Germinal center (tissue), 1 donor: ENCODE data around the gene ERV3-1.
"Not testable (repeated sequence)": the region's sequence is repeated elsewhere in the genome, so short reads cannot be mapped to it uniquely, and the experiment has no call there.

ENCODE experiments used
- DNase-seq: peaks from one replicate; pipeline ENCODE4 v3.0.0; 2012; ENCODE audit warnings: mixed read lengths, low spot score

ERV3-1 gene, protein sequence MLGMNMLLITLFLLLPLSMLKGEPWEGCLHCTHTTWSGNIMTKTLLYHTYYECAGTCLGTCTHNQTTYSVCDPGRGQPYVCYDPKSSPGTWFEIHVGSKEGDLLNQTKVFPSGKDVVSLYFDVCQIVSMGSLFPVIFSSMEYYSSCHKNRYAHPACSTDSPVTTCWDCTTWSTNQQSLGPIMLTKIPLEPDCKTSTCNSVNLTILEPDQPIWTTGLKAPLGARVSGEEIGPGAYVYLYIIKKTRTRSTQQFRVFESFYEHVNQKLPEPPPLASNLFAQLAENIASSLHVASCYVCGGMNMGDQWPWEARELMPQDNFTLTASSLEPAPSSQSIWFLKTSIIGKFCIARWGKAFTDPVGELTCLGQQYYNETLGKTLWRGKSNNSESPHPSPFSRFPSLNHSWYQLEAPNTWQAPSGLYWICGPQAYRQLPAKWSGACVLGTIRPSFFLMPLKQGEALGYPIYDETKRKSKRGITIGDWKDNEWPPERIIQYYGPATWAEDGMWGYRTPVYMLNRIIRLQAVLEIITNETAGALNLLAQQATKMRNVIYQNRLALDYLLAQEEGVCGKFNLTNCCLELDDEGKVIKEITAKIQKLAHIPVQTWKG

DNA sequence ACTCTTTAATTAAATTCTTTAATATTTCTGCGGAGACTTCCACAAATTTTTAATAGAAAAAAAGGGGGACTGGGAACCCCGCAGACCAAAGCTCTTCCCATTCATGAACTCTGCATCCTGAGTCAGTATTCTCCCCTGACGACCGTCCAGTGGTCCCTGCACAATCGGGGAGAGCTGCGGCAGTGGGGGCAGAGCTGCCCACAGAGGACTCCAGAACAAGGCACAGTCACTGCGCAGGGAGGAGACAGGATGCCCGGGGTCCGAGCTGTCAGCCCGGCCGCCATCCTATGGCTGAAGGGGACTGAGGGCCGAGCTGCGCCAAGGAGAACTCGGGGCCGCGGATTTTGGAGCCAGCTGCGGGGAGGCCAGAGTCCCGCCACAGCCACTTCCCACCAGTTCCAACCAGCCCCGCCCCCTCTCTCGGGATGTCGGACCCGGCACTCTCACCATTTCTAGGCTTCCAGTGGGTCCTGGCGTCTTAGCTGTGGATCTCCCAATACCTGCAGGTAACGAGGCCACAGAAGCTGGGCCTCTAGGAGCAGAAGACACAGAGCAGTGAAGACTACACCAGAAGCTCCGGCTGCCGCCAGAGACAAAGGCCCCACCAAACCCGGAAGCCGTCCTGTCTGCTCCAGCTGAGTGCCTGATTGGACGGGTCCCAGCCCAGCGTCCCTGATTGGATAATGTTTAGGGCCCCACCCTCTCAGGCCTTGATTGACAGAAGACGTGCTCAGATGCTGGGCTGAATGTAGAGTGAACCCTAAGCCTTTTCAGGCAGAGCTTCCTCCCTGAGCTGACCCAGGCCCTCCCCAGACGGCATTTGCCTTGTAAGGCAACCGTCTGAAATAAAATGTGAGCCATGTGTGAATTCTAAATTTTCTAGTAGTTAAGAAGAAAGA lies at the start of gene ERV3-1:
Gene ERV3-1, minus strand, starts transcription at position 594 of the 899 bp plus-strand sequence. CDS start 13,661 bp downstream, outside the sequence.
- DNase-seq, result peak; percentile 97

DNA sequence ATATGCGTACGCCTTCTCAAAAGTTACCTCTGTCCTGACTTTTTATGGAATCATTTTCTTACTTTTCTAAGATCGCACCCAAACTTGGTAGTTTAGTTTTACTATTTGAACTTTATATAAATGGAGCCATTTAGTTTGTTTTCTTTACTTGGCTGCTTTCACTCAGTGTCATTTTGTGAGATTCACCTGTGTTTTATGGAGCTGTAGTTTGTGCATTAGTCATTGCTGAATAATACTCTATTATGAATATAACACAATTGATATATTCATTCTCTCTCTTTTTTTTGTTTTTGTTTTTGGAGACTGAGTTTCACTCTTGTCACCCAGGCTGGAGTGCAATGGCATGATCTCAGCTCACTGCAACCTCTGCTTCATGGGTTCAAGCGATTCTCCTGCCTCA lies 49.3 kb upstream of the ERV3-1 start:
- not testable (repeated sequence) for DNase-seq

DNA sequence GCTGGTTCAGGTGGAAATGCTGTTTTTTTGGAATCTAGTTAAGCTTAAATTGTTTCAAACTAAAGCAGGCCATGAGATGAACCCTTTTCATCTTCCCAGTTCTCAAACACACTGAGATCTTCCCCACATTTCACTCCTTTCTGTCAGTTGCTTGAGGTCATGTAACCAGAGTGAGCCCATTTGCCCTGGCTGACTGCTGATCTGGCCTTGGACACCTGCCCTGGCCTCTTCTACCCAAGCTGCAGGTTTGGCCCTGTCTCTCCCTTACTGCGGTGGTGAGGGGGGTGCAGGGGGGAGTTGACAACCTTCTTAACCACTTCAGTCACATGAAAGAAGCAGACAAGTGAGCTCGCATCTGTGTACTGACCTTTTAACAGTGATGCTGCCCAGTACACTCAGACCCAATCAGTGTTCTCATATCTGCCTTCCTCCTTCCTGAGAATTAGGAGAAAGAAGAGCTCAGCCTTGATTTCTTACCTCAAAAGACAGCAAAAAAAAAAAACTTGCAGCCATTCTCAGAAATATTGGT lies 48.0 kb upstream of the ERV3-1 start:
- DNase-seq, result not testable (repeated sequence)

DNA sequence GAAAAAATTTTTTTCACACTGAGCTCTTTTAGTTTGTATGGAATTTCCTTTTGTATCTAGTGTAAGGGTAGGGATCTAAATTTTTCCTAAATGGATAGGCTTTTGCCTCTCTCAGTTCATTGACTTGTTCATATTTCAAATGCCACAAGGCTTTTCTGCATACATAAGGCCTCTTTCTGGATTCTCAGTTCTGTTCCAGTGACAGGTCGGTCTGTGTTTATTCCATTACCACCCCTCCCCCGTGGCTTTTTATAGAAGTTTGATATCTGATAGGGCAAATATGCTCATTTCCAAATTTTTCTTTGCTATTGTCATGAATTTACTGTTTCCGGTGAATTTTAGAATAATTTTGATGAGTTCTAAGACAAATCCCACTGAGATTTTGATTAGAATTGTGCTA lies 45.2 kb upstream of the ERV3-1 start:
- not testable (repeated sequence) for DNase-seq

DNA sequence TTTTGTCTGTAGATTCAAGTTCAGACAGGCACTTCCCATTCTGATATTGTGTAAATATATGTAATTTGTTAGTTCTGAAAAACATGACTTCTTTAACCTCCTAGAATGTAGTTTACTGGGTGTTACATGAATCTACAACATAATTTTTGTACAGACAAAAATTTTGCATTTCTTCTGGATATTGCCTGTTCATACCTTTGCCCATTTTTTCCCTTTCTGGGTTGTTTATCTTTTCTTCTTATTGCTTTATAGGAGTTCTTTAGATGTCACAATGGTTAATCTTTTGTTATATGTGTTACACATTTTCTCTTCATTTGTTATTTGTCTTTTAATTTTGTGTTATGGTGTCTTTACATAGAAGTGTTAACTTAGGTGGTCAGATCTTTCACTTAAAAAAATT lies 44.7 kb upstream of the ERV3-1 start:
- DNase-seq, result not testable (repeated sequence)

DNA sequence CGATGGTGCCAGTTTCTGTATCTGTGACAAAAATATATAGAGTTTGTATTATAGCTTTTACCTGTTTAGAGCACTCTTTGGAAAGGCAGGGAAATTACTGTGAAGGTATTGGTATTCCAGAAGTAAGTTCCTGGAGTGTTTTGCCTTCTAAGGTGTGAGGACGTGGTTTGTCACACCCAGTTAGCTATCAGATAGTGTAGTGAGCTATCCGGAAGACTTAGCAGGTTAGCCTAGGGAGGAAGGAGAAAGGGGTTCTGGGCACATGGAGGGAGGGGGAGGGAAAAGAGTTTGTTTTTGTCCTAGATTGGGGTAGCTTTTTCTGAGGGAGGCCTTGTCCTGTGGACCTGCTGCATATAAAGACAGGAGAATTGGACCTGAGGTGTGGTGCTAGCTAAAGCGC lies 39.8 kb upstream of the ERV3-1 start:
- not testable (repeated sequence) for DNase-seq

DNA sequence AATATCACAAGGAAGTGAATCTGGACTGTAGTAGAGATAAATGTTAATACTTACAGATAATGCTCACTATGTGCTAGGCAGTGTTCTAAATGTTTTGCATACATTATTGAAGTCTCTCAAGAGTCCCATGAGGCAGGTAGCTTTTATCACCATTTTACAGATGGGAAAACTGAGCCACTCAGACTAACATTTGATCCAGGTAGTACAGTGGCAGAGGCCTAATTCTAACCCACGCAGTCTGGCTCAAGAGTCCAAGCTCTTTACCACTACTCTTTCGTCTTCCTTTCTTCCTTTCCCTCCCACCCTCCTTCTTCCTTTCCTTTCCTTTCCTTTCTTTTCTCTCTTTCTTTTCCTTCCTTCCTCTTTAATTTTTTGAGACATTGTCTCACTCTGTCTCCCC lies 39.1 kb upstream of the ERV3-1 start:
- DNase-seq, result not testable (repeated sequence)

DNA sequence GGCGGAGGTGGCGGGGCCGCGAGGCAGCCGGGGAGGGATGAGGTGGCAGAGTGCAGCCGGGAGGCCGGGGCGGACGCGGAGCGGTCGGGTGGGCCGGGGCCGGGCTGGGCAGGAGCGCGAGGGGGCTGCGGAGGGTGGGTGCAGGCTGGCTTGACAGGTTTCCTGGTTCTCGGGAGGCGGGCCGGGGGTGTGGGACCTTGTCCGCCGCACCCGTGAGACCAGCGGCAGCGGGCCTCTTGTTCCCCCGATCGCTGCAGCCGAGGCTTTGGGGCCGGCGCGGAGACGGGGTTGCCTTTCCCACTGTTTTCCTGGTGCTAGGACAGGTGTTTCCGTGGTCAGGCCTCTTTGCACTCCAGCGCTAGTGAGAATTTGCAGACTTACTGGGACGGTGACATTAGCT lies 32.3 kb upstream of the ERV3-1 start:
- DNase-seq, result not testable (repeated sequence)

DNA sequence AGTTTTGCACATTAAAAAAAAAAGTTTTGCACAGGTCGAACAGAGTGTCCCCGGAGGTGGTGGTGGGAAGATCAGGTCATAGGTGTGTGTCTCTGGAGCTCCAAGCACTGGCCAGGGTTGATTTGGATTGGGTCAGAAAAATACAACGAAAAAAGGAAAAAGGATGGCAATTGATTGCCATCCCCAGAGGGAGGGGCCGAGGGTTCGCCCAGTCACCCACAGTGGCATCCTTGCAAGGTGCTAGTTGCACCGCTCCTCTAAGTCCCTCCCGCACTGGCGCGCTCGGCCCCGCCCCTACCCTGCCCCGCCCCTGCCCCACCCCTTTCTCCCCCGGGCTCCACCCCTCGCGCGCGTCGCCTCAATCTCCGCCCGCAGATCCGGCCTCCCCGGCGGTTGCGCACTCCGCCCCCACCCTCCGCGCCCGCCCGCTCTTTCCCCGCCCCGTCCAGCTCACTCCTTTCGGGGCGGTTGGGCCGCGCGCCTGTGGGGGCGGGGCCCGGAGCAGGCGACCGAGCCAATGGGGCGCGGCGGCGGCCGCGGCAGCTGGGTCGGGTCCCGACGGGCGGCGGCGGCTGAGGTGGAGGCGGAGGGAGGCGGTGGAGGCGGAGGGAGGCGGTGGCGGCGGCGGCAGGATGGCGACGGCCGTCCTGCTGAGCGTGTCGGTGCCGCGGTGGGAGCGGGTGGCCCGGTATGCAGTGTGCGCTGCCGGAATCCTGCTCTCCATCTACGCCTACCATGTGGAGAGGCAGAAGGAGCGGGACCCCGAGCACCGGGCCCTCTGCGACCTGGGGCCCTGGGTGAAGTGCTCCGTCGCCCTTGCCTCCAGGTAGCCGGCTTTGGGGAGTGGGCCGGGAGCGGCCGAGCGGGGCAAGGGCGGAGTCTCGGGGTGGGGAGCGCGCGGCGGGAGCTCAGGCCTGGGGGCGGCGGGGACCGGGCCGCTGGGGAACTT lies 31.5 kb upstream of the ERV3-1 start:
- peak; percentile 90 for DNase-seq

DNA sequence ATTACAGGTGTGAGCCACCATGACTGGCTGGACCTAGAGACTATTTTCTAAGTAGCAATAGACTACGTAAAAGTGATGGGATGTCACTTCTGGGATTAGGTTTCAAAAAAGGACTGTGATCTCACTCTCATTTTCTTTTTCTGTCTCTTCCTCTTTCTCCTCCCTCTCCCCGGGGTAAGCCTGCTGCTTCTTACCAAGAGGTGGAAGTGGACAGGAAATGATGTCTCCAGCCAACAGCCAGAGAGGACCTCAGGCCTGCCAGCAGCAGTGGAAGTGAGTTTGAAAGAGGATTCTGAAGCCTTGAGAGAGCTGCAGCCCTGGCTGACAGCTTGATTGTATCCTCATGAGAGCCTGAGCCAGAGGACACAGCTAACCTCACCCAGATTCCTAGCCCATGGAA lies 30.0 kb upstream of the ERV3-1 start:
- not testable (repeated sequence) for DNase-seq

DNA sequence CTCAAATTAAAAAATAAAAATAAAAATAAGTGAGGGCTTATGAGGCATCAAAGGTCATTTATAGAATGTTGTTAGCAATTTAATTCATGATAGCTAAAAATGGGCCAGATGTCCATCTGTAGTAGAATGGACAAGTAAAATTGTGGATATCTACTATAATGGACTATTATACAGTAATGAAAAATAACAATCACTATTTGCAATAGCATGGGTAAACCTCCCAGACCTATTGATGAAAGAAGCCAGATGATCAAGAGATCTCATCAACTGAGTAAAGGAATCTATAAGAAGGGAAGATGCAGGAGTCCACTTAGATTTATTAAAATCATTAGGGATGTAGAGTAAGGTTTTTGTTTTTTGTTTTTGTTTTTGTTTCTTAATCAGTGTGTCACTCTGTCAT lies 29.0 kb upstream of the ERV3-1 start:
- not testable (repeated sequence) for DNase-seq

DNA sequence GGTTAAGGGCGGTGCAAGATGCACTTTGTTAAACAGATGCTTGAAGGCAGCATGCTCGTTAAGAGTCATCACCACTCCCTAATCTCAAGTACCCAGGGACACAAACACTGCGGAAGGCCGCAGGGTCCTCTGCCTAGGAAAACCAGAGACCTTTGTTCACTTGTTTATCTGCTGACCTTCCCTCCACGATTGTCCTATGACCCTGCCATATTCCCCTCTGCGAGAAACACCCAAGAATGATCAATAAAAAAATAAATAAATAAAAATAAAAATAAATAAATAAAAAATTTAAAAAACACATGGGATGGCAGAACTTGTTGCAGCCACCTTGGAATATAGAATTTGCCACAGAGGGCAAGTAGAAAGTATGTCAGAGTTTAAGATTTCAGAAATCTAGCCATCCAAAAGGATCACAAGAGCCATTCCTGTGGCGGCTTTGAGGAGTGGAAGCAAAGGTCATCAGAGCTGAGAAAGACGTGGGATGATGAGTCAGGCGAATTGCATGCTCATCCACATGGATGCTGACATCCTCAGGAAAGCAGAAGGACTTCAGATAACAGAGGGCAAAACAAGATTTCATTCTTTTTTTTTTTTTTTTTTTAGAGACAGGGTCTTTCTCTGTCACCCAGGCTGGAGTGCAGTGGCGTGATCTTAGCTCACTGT lies 27.8 kb upstream of the ERV3-1 start:
- DNase-seq, result not testable (repeated sequence)

DNA sequence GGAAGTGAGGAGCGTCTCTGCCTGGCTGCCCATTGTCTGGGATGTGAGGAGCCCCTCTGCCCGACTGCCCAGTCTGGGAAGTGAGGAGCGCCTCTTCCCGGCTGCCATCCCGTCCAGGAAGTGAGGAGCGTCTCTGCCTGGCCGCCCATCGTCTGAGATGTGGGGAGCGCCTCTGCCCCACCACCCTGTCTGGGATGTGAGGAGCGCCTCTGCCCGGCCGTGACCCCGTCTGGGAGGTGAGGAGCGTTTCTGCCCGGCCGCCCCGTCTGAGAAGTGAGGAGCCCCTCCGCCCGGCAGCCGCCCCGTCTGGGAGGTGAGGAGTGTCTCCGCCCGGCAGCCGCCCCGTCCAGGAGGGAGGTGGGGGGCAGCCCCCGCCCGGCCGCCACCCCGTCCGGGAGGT lies 26.9 kb upstream of the ERV3-1 start:
- DNase-seq, result not testable (repeated sequence)

DNA sequence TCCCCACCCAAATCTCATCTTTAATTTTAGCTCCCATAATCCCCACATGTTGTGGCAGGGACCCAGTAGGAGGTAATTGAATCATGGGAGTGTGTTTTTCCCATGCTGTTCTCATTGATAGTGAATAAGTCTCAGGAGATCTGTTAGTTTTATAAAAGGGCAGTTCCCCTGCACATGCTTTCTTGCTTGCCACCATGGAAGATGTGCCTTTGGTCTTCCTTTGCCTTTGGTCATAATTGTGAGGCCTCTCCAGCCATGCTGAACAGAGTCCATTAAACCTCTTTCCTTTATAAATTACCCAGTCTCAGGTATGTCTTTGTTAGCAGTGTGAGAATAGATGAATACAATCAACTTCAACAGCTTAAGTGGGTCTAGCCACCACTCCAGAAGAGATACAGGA lies 18.5 kb upstream of the ERV3-1 start:
- not testable (repeated sequence) for DNase-seq

DNA sequence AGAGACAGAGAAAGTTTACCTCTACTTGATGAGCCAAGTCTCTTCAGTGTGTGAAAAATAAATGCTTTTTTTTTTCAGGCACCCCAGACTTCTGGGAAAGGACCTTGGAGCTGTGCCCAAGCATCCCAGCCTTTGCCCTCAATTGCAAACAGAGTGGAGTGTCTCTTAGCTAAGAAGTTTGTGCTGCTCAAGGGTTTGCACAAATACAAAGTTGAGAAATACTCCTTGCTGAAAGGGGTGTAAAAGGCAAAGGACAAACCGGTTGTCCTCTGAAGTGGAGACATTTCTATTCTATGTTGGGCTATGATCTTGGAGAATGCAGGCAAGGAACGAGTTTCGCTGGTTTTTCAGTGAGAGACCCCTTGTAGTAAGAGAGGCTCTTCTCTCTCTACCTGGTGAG lies 14.5 kb upstream of the ERV3-1 start:
- DNase-seq, result not testable (repeated sequence)

DNA sequence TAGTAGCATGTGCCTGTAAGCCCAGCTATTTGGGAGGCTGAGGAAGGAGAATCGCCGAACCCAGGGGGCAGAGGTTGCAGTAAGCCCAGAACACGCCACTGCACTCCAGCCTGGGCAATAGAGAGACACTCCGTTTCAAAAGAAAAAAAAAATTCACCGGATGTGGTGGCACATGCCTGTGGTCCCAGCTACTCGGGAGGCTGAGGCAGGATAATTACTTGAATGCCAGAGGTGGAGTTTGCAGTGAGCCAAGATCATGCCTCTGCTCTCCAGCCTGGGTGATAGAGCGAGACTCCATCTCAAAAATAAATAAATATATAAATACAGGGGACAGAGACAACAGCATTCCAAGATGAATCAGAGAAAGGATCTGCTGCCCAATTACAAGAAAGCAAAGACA lies 3.4 kb upstream of the ERV3-1 start:
- DNase-seq, result not testable (repeated sequence)

DNA sequence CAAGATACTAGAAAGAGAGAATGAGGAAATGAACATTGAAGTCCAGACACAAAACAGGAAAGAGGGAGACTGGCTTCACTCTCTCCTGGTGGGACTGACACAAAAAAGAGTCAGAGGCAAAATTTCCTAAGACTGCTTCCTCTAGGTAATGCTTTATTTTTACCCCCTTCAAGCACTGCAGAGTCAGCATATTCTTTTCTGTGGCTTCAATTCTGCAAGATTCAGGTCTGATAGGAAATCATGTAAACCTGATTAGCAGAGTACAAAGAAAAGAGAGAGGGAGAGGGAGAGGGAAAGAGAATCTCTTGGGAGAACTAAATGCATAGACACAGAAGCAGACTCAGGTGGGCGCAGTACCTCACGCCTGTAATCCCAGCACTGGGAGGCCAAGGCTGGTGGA lies 2.9 kb upstream of the ERV3-1 start:
- not testable (repeated sequence) for DNase-seq

DNA sequence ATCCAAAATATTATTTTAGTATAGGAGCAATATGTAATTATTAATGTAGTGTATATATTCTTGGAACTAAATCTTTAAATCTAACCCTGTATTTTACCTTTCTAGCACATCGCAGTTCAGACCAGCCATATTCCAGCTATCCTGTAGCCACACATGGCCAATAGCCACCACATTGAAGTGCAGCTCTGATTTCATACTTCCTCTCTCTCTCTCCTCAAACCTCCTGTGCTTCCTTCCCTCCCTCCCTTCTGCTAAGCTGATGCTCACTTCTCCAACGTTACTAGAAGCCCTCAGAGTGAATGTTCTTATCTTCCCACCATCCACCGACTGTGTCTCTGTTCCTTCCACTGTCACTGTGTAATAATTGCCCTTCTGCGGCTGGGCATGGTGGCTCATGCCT lies 549 bp upstream of the ERV3-1 start:
- not testable (repeated sequence) for DNase-seq

DNA sequence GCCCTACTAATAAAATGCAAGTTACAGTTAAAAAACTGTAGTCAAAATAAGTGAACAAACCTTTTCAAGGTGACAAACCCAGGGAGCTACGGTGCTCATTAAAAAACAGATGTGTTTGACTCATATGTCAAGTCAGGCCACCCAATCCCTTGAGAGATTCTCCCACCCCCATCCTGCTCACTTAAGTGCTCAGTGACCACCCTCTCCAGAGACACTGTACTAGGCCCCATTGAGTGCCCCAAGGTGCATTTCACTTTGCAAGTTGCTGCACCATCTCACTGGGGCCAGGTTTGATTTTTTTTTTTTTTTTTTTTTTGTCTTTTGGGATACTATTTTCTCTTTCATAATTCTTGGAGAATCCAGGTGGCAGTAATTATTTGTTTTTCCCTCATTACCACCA lies 1.9 kb downstream of the ERV3-1 start:
- no peak for DNase-seq

DNA sequence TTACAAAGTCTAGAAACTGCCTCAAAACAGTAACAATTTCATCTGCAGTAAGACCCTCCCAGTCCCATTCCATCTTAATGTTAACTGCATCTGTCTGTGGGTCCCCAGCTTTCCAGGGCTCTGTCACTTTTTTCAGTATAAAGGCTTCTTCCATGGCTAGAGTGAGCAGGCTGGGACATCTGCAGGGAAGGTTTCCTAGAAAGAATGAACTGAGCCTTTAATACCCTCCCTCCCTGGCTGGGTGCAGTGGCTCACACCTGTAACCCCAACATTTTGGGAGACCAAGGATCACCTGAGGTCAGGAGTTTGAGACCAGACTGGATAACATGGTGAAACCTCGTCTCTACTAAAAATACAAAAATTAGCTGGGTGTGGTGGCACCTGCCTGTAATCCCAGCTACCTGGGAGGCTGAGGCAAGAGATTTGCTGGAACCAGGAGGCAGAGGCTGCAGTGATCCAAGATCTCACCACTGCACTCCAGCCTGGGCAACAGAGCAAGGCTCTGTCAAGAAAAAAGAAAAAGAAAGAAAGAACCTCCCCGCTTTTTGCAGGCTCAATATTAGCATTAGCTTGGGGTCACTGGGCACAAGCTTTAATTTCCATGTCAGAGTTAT lies 3.4 kb downstream of the ERV3-1 start:
- DNase-seq, result no peak
